ENCODE results near the gene VAC14.

- TF ChIP-seq, protein P1, sequence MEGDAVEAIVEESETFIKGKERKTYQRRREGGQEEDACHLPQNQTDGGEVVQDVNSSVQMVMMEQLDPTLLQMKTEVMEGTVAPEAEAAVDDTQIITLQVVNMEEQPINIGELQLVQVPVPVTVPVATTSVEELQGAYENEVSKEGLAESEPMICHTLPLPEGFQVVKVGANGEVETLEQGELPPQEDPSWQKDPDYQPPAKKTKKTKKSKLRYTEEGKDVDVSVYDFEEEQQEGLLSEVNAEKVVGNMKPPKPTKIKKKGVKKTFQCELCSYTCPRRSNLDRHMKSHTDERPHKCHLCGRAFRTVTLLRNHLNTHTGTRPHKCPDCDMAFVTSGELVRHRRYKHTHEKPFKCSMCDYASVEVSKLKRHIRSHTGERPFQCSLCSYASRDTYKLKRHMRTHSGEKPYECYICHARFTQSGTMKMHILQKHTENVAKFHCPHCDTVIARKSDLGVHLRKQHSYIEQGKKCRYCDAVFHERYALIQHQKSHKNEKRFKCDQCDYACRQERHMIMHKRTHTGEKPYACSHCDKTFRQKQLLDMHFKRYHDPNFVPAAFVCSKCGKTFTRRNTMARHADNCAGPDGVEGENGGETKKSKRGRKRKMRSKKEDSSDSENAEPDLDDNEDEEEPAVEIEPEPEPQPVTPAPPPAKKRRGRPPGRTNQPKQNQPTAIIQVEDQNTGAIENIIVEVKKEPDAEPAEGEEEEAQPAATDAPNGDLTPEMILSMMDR (IDR thresholded peaks at IDR 0.05), result no peak
- no peak for TF ChIP-seq POLR2A (IDR thresholded peaks at IDR 0.05)
- peak in 1 of 2 donors; percentile 54 for TF ChIP-seq POLR2AphosphoS5 (IDR thresholded peaks at IDR 0.05; ENCODE audit: insufficient read depth in 1 of 2, low read depth in 1 of 2)
Observed at GRCh38 chr16:70686376-70687101, 114.4 kb downstream of the VAC14 start.

Measured in vagina (tissue), 2 donors.